ENCODE measurements around the gene POLR3K.
"Not testable (repeated sequence)": the region's sequence is repeated elsewhere in the genome, so short reads cannot be mapped to it uniquely, and the experiment has no call there.

Gene POLR3K

GRCh38 chr16:63998-64913 lies 10.8 kb upstream of the POLR3K start:
- no peak for DNase-seq

GRCh38 chr16:63466-63865 lies 10.1 kb upstream of the POLR3K start:
- DNase-seq, result no peak

GRCh38 chr16:62968-63391 lies 9.6 kb upstream of the POLR3K start:
- DNase-seq, result no peak

GRCh38 chr16:62283-62967 lies 9.0 kb upstream of the POLR3K start:
- DNase-seq, result no peak

GRCh38 chr16:61879-62281 lies 8.5 kb upstream of the POLR3K start:
- DNase-seq, result no peak

GRCh38 chr16:60929-61878 lies 7.8 kb upstream of the POLR3K start:
- no peak for DNase-seq

- DNase-seq, result no peak
Measured at GRCh38 chr16:60166-60565, 6.8 kb upstream of the POLR3K start.

GRCh38 chr16:59440-60059 lies 6.1 kb upstream of the POLR3K start:
- DNase-seq, result no peak

GRCh38 chr16:58491-59439 lies 5.4 kb upstream of the POLR3K start:
- no peak for DNase-seq

- no peak for DNase-seq
Measured at GRCh38 chr16:57711-58110, 4.3 kb upstream of the POLR3K start.

GRCh38 chr16:56231-56927 lies 3.0 kb upstream of the POLR3K start:
- DNase-seq, result no peak

GRCh38 chr16:55571-56136 lies 2.2 kb upstream of the POLR3K start:
- DNase-seq, result no peak

- DNase-seq, result no peak
Measured at GRCh38 chr16:54237-54581, 801 bp upstream of the POLR3K start.

- no peak for DNase-seq
Measured at GRCh38 chr16:50769-51591, 2.4 kb downstream of the POLR3K start.

GRCh38 chr16:47234-47633 lies 6.2 kb downstream of the POLR3K start:
- DNase-seq, result no peak

- DNase-seq, result not testable (repeated sequence)
Measured at GRCh38 chr16:46510-46909, 6.9 kb downstream of the POLR3K start.

- no peak for DNase-seq
Measured at GRCh38 chr16:45454-45853, 8.0 kb downstream of the POLR3K start.

GRCh38 chr16:44655-45054 lies 8.8 kb downstream of the POLR3K start:
- DNase-seq, result no peak

- DNase-seq, result no peak
Measured at GRCh38 chr16:43294-43693, 10.1 kb downstream of the POLR3K start.

- DNase-seq, result no peak
Measured at GRCh38 chr16:42691-43090, 10.7 kb downstream of the POLR3K start.
